GM19239 (cell line): ENCODE data around the gene PTP4A2.
"Not testable (repeated sequence)": the region's sequence is repeated elsewhere in the genome, so short reads cannot be mapped to it uniquely, and the experiment has no call there.

Experiments used
- DNase-seq: peaks from one replicate; pipeline ENCODE4 v3.0.0; 2011; ENCODE audit warnings: low spot score; ENCODE audit not compliant: insufficient read length
- FAIRE-seq: peaks from 2 replicates; lab custom pipeline; 2011; peaks lifted over from hg19 to GRCh38; lab: Jason Lieb, UNC

PTP4A2 gene

DNA sequence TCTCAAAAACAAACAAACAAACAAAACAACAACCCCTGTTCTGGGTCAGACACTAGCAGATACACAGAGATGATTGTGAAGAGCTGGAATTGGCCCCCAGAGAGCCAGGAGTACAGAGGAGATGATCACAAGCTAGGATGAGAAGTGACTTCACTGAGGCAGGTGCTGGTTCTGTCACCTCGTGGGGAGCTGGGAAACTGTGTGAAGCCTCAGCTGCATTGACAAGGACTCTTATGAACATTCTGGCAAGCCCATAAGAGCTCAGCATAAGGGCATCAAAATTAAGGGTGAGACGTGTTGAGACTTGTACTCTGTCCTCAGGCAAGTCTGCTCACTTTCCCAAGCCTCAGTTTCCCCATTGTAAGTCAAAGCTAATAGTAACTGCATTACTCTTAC is 14.7 kb upstream of the PTP4A2 start:
- DNase-seq (no peak), FAIRE-seq (no peak)

DNA sequence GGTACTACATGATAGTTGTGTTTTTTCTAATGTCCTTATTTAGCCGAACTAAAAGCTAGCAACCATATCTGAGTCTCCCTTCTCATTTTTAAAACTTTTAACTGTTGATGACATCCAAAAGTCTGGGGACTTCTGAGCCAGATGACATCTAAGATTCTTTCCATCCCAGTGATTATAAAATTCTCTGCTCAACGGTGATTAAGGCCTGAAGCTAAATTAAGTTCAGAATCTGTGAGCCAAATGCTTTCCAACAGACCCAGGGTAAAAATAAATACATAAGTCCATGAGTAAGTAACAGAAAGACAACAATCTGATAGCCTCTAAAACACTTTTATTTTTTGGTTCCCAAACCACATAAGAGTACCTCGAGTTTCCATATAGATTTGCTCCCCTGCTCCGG is 13.1 kb upstream of the PTP4A2 start:
- FAIRE-seq, result no peak
- no peak for DNase-seq

DNA sequence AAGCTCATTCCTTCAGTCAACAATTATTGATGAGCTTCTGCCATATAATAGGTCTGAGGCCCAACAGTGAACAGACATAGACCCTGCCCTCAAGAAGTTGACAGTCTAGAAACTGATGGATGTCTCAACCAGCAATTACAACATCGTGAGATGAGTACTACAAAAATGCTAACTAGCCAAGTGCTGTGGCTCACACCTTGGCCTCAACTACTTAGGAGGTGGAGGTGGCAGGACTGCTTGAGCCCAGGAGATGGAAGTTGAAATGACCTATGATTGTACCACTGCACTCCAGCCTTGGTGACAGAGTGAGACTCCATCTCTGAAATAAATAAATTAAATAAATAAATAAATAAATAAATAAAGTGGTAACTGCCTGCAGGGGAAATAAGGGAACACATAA is 11.7 kb upstream of the PTP4A2 start:
- FAIRE-seq (no peak), DNase-seq (no peak)

DNA sequence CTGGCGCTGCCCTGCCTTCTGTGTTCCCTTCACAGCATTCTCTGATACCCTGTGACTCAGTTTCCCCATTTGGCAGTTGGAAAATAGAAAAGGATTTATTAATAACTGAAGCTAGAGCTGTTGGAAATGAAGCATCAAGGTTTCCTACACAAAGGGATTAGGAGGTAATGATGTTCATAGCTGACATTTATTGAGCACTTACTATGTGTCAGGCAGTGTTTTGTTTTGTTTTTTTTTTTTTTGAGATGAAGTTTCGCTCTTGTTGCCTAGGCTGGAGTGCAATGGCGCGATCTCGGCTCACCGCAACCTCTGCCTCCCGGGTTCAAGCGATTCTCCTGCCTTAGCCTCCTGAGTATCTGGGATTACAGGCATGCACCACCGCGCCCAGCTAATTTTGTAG is 7.5 kb upstream of the PTP4A2 start:
- not testable (repeated sequence) for FAIRE-seq, DNase-seq

DNA sequence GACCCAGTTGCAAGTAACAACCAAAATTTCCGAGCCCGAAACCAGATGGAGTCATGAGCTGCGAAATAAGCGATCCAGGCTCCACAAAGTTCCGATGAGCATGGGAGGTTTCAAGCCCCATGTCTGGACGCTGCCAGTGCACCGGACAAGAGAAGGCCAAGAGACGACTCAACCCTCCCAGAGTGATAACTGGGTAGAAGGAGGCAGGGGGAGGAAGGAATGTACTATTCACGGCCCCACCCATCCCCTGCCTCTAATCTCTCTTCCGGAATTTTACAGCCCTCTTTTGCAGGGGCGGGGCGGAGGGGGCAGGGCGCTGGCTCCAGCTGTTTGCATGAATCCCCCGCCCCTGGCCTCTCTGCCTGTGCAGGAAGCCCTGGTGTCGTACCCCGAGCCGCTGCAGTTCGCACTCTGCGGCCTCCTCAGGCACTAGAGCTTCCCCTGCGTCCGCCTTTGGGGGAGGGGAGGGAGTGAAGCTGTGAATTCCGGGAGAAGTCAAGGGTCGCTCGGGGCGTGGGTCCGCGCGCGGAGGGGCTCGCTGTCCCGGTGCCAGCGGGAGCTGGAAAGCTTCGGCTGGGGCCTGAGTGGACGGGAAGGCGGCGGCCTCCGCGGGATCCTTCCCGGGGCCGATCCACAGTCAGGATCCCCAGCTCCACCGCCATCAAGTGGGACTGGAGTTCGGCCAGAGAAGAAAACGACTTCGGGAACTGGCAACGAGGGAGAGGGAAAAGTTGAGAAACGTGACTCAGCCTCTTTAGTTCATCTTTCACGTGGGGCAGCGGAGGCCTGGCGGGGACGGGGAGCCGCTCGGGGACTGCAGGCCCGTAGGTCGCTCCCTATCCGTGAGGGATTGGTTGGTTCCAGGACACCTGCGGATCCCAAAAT is 6.3 kb upstream of the PTP4A2 start:
- DNase-seq (peak; percentile 86), FAIRE-seq (peak; percentile 94)

DNA sequence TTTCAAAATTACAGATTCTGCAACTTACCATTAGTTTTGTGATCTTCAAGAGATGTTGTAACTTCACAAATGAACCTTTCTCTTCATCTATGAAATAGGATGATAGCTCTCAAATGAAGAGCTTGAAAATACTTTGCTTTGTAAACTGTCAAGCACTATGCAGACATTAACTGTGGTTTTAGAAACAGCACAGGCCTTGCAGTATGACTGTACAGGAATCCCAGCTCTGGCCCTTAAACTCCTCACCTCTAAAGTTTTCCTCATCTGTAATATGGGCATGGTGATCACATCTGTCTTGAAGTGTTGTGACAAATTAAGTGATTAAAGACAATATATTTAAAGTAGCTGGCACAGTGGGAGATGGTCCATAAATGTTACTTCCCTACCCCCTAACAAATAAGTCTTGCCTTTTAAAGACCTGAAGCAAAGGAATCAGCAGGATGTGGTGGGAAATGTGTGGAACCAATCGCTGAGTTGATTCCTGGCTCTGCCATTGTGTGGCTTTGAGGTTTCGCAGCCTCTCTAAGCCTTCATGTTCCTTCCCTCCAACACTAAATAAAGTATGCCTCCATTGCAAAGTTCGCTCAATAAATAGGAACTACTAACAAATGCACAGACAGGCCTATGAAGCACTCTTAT is 5.5 kb upstream of the PTP4A2 start:
- FAIRE-seq (no peak), DNase-seq (no peak)

DNA sequence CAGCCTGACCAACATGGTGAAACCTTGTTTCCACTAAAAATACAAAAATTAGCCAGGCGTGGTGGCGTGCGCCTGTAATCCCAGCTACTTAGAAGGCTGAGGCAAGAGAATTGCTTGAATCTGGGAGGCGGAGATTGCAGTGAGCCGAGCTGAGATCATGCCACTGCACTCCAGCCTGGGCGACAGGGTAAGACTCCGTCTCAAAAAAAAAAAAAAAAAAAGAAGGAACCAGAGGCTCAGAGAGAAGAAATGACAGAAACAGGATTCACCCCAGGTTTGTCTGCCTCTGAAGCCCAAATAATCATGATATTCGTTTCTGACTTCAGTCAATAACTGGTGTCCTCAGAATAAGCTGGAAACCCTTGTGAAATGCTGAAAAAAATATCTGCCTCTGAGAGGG is 3.9 kb upstream of the PTP4A2 start:
- DNase-seq, FAIRE-seq: not testable (repeated sequence)

DNA sequence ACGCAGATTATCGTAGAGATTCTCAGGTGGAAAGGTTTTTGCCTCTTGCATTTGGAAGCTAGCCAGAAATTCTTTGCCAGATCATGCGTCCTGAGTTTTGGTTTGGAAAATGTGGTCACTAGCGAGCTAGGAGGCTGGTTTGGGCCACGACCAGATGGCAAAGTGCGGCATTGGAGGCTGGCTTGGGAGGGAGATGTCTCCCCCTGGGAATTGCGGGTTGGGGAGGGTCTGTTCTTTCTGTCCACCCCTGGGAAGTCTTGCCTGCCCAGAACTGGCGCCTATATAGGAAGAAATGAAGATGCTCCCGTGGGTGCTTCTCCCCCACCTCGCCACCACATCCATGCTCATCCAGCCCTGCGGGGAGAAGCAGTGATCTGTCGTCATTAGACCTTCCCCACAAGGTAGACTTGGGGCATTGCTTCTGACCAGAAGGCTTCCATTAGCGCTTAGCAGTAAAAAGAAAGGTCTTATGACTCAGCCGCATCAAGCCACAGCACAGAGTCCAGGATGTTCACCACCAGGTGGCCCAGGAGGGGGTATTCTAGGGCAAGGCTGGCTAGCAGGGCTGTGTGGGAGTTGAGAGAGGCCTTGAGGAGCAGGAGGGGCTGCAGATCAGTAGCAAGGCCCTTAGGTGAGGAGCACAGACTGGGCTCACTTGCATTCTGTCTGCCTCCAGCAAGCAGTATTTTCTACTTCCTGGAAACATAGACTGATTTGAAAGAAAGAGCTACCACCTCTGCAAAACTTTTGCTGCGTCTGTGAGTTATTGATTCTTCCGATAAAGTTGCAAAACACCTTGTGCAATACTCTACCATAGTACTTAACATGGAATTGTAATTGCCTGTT is 1.5 kb upstream of the PTP4A2 start:
- FAIRE-seq, result peak; percentile 93
- peak; percentile 54 for DNase-seq

DNA sequence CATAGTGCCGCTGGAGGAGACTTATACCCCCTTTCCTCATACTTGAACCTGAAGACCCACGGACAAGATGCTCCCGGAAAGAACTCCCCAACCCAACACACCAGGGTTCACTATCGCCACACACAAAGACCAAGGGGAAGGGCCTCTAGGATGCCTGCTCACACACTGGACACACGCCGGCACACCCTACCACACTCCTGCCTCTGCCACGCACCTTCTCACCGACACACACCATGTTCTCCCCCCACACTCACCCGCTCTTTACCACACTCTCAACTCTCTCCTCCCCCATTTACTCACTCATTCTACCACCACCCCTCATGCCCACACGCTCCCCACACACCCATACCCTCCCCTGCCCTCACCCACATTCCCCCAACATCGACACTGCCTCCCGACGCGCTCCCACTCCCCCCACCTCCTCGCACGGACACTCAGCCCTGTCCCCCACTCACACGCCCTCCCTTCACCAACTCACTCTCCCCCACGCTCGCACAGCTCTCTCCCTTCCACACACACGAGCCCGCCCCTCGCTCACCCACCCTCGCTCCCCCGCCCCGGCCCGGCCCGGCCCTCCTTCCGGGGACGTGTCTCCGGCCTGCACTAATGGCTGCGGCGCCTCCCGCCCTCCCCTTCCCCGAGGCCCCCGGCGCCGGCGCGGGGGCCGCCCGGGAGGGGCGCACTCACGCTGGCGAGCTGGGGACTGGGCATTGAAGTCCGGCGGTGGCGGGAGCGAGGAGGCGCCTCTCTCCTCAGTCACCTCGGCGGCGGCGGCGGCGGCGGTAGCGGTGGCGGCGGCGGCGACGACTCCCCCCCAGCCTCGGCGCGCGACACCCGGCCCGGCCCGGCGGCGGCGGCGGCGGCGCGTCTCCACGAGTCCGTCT is 626 bp downstream of the PTP4A2 start:
- FAIRE-seq (no peak), DNase-seq (no peak)

DNA sequence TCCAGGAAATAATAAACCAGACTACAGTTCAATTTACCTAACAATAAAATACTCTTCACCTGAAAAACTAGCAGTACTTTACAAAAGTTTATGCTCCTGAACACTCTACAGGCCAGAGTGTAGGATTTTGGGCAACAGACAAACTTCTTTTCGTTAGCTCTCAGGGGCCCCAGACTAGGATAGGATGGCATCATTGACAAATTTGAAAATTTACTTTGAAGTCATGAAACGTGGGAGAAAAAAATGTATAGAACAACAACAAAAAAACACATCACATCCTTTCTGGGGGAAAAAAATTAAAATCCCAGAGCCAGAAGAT is 1.2 kb downstream of the PTP4A2 start:
- FAIRE-seq (no peak), DNase-seq (no peak)

DNA sequence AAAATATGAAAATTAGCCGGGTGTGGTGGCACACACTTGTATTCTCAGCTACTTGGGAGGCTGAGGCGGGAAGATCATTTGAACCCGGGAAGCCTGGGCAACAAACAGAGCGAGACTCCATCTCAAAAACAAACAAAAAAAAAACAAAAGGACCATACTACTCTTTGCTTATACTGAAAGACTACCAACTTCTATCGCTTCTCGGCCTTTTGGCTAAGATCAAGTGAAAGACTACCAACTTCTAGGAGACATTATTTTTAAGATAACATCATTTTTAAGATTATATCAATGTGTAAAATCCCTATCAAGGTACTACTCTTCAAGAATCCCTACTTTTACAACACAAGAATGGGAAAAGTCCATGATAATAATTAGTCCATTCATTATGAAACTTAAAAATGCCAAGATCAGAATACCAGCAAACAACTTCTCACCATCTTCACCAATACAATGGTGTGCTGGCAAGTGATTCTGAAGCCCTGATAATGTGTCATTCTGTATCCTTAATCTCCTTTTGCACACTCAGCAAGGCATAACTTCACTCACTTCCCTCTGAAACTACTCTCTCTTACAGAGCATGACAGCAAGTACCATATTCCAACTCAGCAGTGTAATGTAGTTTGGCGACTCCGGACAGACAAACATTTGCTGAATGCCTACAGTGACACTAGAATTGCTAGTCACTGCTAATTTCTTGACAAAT is 1.7 kb downstream of the PTP4A2 start:
- DNase-seq, result no peak
- peak; percentile 63 for FAIRE-seq

DNA sequence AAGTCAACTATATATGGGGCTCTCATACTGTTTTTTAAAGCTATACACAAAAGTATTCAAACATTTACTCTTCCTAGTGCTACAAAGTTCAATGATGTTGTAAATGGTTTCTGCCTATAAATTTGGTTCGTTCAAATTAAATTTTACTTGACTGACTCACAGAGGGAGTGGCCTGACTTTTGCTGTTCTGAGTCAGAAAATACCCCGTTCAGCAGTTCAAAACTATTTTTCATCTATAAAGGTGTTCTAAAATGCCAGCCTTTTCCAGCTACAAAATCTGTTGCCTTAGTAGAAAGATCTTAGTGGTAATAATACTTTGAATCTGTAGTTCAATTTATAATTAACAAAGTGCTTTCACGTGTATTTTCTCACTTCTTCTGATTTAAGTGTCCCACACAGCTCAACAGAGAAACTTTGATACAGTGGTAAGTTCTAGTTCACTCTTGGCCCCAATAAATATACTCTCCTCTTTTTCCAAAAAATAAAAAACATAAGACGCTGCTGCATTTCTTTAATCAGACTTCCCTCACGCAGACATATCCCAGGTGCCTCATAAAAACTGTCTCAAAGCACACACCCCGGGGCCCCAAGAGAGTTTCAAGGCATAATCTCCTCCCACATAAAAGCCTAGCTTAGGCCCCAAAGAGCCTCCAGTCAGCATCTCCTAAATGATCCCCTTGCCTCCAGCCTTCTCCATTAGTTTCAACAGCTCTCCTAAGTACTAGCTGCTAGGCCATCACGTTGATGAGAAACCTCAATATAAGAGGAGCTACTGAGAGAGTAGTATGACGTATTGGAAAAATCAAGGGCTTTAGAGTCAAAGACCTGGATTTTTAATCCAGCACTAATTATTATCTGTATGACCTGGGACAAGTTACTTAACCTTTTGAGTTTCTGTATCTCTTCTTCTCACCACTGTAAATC is 3.2 kb downstream of the PTP4A2 start:
- DNase-seq (no peak), FAIRE-seq (peak; percentile 44)

DNA sequence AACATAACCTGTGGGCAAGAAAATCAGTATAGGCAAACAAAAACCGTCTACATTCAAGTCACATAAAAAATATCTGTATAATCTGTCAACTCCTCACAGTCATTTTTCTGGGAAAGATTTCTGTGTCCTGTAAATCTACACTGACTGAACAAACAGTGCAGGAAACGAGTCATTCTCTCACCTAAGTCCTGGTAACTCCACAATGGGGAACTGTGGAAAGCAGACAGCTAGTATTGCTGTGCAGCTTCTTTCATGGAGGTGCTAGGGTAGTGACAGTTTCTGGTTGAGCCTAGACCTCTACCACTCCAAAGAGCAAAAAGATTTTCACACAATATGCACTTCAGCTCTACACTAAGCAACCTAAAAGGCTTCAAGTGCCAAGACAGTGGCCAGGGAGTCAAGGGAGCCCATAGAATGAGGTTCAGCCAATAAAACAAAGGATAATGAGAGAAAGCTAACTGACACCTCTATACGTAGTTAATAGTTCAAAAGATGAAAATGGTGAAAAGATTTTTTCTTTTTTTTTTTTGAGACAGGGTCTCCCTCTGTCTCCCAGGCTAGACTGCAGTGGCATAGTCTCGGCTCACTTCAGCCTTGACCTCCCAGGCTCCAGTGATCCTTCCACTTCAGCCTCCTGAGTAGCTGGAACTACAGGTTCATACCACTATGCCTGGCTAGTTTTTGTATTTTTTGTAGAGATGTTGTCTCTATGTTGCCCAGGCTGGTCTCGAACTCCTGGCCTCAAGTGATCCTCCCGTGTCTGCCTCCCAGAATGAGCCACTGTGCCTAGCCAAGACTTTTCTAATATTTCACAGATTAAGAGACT is 5.5 kb downstream of the PTP4A2 start:
- peak; percentile 91 for FAIRE-seq
- DNase-seq, result no peak

DNA sequence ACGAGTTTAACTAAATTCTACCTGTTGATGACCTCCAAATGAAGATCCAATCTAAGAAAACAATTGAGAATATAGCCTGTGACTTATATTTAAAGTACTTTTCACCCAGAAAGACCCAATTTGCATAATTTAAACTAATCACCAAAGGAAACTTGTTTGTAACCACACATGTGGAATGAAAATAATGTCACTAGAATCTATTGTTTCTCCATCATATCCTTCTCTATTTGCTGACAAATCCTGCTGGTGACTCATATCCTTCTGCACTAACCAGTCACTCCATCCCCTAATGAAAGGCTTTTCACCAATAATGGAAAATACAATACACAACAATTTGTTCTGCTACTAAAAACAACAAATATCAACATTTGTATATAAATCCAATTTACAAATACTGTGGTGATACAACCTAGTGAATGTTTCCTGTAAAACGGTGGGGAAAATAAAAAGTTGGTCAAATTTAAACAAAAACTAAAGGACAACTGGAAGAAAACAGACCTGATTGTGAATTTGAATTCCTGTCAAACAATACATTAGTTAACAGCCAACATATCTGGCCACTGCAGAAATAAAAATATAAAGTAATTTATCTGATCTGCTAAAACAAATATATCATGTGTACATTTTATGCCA is 6.5 kb downstream of the PTP4A2 start:
- no peak for FAIRE-seq
- DNase-seq, result no peak

DNA sequence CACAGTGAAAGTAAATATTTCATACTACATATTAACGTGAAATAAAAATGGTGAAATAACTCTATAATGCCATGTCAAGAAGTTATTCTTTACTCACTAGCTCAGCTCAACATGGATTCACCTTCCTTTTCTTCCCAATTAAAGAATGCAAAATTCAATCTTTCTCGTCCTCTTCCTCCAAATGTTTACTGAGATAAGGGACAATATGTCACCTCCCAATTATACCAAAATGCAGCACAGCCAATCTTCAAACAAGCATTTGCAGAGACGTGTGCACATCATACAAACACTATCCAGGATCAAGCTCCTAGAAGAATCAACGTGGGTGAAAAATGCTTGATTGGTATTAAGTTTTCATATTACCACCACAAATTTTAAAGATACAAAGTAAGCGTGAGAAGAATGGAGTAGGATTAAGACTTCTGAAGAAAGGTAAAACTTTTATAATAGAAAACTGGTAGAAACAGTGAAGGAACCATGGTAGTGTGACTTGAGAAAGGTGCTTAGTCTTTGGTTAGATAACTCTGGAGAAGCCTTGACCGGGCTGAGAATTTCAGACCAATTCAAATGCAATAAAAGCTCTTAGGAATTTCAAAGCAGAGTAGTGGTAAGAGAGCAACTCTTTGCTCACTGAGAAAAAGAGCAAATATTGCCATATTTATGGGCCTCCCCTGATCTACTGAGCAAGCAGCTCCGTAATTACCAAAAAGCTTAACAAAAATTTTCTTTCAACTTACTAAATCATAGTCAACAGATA is 7.2 kb downstream of the PTP4A2 start:
- DNase-seq, result no peak
- FAIRE-seq, result peak; percentile 21

DNA sequence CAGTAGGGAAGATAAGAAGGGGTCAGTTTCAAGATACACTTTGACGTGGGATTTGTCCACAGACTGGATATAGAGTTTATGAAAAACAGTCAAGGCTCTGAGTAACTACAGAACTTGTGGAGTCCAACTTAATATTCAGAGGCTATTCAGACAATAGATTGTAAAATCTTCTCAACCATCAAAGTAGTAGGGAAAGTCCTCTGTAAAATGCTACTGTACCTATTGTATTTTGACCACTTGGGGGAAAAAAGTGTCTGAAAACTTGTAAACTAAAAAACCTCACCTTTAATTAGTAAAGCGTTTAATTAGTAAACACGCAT is 10.5 kb downstream of the PTP4A2 start:
- FAIRE-seq, result no peak
- DNase-seq, result no peak
